ENCODE results near the gene EPSTI1.
"Not testable (repeated sequence)": the region's sequence is repeated elsewhere in the genome, so short reads cannot be mapped to it uniquely, and the experiment has no call there.

The EPSTI1 gene

GRCh38 chr13:42991898-42992763 is at the start of gene EPSTI1:
EPSTI1 (minus strand) TSS chr13:42992241; CDS start chr13:42992165, 76 bp downstream.
- peak within 1 kb of the TSS; percentile 87 for H3K27ac ChIP-seq
- peak within 1 kb of the TSS; percentile 67; the same call in 1 of the 2 replicates for H3K9ac ChIP-seq
- no peak for TF ChIP-seq CTCF (conservative IDR thresholded peaks at IDR 0.05; ENCODE audit: low read depth, low read length)
- H3K27me3 ChIP-seq (ENCODE audit: insufficient read depth, low read depth): no peaks in the 10 kb centered on the region
- no peaks in the 10 kb centered on the region for H3K79me2 ChIP-seq (ENCODE audit: insufficient read depth, low read depth)
- no peaks in the 10 kb centered on the region for H3K36me3 ChIP-seq (ENCODE audit: insufficient read depth)
- H3K4me2 ChIP-seq: peak within 1 kb of the TSS; percentile 87
- peak within 1 kb of the TSS; percentile 77 for H2AFZ ChIP-seq (ENCODE audit: low read depth)
- peaks cover 33% of the 10 kb centered on the region for H3K4me1 ChIP-seq (ENCODE audit: low read depth, poor library complexity, severe bottlenecking)
- no peak within 1 kb of the TSS for H3K4me3 ChIP-seq (IDR thresholded peaks at IDR 0.05; ENCODE audit: insufficient read depth, low read depth, low read length)
- H4K20me1 ChIP-seq (ENCODE audit: insufficient read depth): no peaks in the 10 kb centered on the region

GRCh38 chr13:43041369-43041921 is 49.4 kb upstream of the EPSTI1 start:
- Histone ChIP-seq H3K36me3 (ENCODE audit: insufficient read depth) (no peaks in the 10 kb centered on the region), H3K9ac (no peak overlapping the region), H3K4me3 (IDR thresholded peaks at IDR 0.05; ENCODE audit: insufficient read depth, low read depth, low read length) (no peak overlapping the region), H3K27me3 (ENCODE audit: insufficient read depth, low read depth) (no peaks in the 10 kb centered on the region), H3K4me2 (no peak overlapping the region), H3K79me2 (ENCODE audit: insufficient read depth, low read depth) (no peaks in the 10 kb centered on the region), H3K27ac (no peak overlapping the region), H3K4me1 (ENCODE audit: low read depth, poor library complexity, severe bottlenecking) (peaks cover 29% of the 10 kb centered on the region), H2AFZ (ENCODE audit: low read depth) (no peak overlapping the region), H4K20me1 (ENCODE audit: insufficient read depth) (no peaks in the 10 kb centered on the region)
- TF ChIP-seq CTCF (conservative IDR thresholded peaks at IDR 0.05; ENCODE audit: low read depth, low read length): no peak

GRCh38 chr13:43040581-43041368 is 48.7 kb upstream of the EPSTI1 start:
- H3K27ac ChIP-seq, H3K9ac ChIP-seq: not testable (repeated sequence)

GRCh38 chr13:43039966-43040365 is 47.9 kb upstream of the EPSTI1 start:
- Histone ChIP-seq H3K4me1 (ENCODE audit: low read depth, poor library complexity, severe bottlenecking) (peaks cover 19% of the 10 kb centered on the region), H3K9ac (no peak overlapping the region), H4K20me1 (ENCODE audit: insufficient read depth) (no peaks in the 10 kb centered on the region), H2AFZ (ENCODE audit: low read depth) (no peak overlapping the region), H3K36me3 (ENCODE audit: insufficient read depth) (no peaks in the 10 kb centered on the region), H3K27ac (no peak overlapping the region), H3K27me3 (ENCODE audit: insufficient read depth, low read depth) (no peaks in the 10 kb centered on the region), H3K79me2 (ENCODE audit: insufficient read depth, low read depth) (no peaks in the 10 kb centered on the region), H3K4me3 (IDR thresholded peaks at IDR 0.05; ENCODE audit: insufficient read depth, low read depth, low read length) (no peak overlapping the region), H3K4me2 (no peak overlapping the region)
- TF ChIP-seq CTCF (conservative IDR thresholded peaks at IDR 0.05; ENCODE audit: low read depth, low read length): no peak

More at GRCh38 chr13:43040581-43041368, 48.7 kb upstream of the EPSTI1 start:
- H3K4me3 ChIP-seq (IDR thresholded peaks at IDR 0.05; ENCODE audit: insufficient read depth, low read depth, low read length); H2AFZ ChIP-seq (ENCODE audit: low read depth); H3K4me2 ChIP-seq; H3K36me3 ChIP-seq (ENCODE audit: insufficient read depth); H3K27me3 ChIP-seq (ENCODE audit: insufficient read depth, low read depth); H3K79me2 ChIP-seq (ENCODE audit: insufficient read depth, low read depth); H4K20me1 ChIP-seq (ENCODE audit: insufficient read depth): not testable (repeated sequence)
- peaks cover 22% of the 10 kb centered on the region for H3K4me1 ChIP-seq (ENCODE audit: low read depth, poor library complexity, severe bottlenecking)

Measured in KMS-11 (cell line).